Mucosa of rectum (tissue), 2 donors: ENCODE results near the gene NOC2L.
"Not testable (repeated sequence)": the region's sequence is repeated elsewhere in the genome, so short reads cannot be mapped to it uniquely, and the experiment has no call there.

Experiments used
- H3K27ac ChIP-seq, 2 donors: one replicate each; pipeline ENCODE4 v1.7.0; 2013; ENCODE audit warnings: inconsistent platforms in 2 of 2, low read depth in 2 of 2, low read length in 2 of 2
- H3K27me3 ChIP-seq, 2 donors: one replicate each; pipeline ENCODE4 v1.7.0; 2013; ENCODE audit warnings: low read length in 2 of 2; ENCODE audit not compliant: control insufficient read depth in 2 of 2, insufficient read depth in 2 of 2
- H3K36me3 ChIP-seq, 2 donors: one replicate each; pipeline ENCODE4 v1.7.0; 2013; ENCODE audit warnings: low read length in 2 of 2; ENCODE audit not compliant: control insufficient read depth in 2 of 2, insufficient read depth in 2 of 2
- H3K4me1 ChIP-seq, 2 donors: one replicate each; pipeline ENCODE4 v1.7.0; 2013; ENCODE audit warnings: low read length in 2 of 2, mild to moderate bottlenecking in 1 of 2; ENCODE audit not compliant: control insufficient read depth in 2 of 2, insufficient read depth in 2 of 2
- H3K4me3 ChIP-seq, 2 donors: one replicate each; pipeline ENCODE4 v1.7.0; 2013; ENCODE audit warnings: low read length in 2 of 2
- H3K9ac ChIP-seq, 2 donors: one replicate each; pipeline ENCODE4 v1.7.0; 2013; ENCODE audit warnings: low read length in 2 of 2, low read depth in 1 of 2, mild to moderate bottlenecking in 1 of 2
- H3K9me3 ChIP-seq, 2 donors: one replicate each; pipeline ENCODE4 v1.7.0; 2013; ENCODE audit warnings: low read length in 2 of 2; ENCODE audit not compliant: control insufficient read depth in 2 of 2
- donor health status: healthy.
- donor health status: Normal muscosa, but diverticular disease.

The NOC2L gene

GRCh38 chr1:901108-901859, 57.8 kb downstream of the NOC2L start:
- peaks cover 0 to 2% of the 10 kb centered on the region in 2 donors for H3K9me3 ChIP-seq
- no peak overlapping the region for H3K27ac ChIP-seq
- H3K36me3 ChIP-seq, result no peaks in the 10 kb centered on the region
- H3K4me1 ChIP-seq, result peaks cover under 1% of the 10 kb centered on the region in 2 donors
- peaks cover 9 to 13% of the 10 kb centered on the region in 2 donors for H3K27me3 ChIP-seq
- H3K4me3 ChIP-seq, result no peak overlapping the region
- no peak overlapping the region for H3K9ac ChIP-seq

- Histone ChIP-seq H3K36me3 (no peaks in the 10 kb centered on the region), H3K9ac (no peak overlapping the region), H3K9me3 (peaks cover 0 to 2% of the 10 kb centered on the region in 2 donors), H3K4me1 (no peaks in the 10 kb centered on the region), H3K27ac (no peak overlapping the region), H3K27me3 (peaks cover 2 to 4% of the 10 kb centered on the region in 2 donors), H3K4me3 (no peak overlapping the region)
Observed at GRCh38 chr1:899636-900317, 59.3 kb downstream of the NOC2L start.

GRCh38 chr1:897951-898350, 61.1 kb downstream of the NOC2L start:
- H3K27ac ChIP-seq, H3K4me1 ChIP-seq, H3K27me3 ChIP-seq: not testable (repeated sequence)

GRCh38 chr1:897226-897625, 61.8 kb downstream of the NOC2L start:
- Histone ChIP-seq H3K9ac (no peak overlapping the region), H3K36me3 (no peaks in the 10 kb centered on the region), H3K4me3 (no peak overlapping the region), H3K27ac (no peak overlapping the region), H3K9me3 (peaks cover 0 to 2% of the 10 kb centered on the region in 2 donors), H3K4me1 (no peaks in the 10 kb centered on the region), H3K27me3 (peaks cover 2 to 4% of the 10 kb centered on the region in 2 donors)

More at GRCh38 chr1:897951-898350, 61.1 kb downstream of the NOC2L start:
- H3K36me3 ChIP-seq, H3K9me3 ChIP-seq, H3K9ac ChIP-seq, H3K4me3 ChIP-seq: not testable (repeated sequence)
